Mononuclear cell (primary cell): ENCODE results near the gene CHRNA1. TPM values are rescaled to one million over a fixed set of nuclear protein-coding genes. Genes with fewer than 3 reads are reported as not detected.

Experiments
- H3K27me3 ChIP-seq: 2 replicates; pipeline ENCODE4 v1.6.0; 2011; ENCODE audit warnings: low read length, control low read depth; ENCODE audit not compliant: insufficient read depth
- H3K4me1 ChIP-seq: 2 replicates; pipeline ENCODE4 v1.5.1; 2011; ENCODE audit warnings: mild to moderate bottlenecking, low read length, control low read depth; ENCODE audit not compliant: insufficient read depth
- H3K4me3 ChIP-seq: 2 replicates; pipeline ENCODE4 v1.5.1; 2011; ENCODE audit warnings: mild to moderate bottlenecking, low read length, moderate library complexity
- H3K9me3 ChIP-seq: 2 replicates; pipeline ENCODE4 v1.5.1; 2011; ENCODE audit warnings: low read depth, mild to moderate bottlenecking, control low read depth, low read length
- total RNA-seq: library from RNA; depleted of rRNA; stranded (reverse); fragments of >200 nt; gene quantifications from one replicate; pipeline ENCODE4 v1.2.3, GENCODE V29; 2012

The CHRNA1 gene
- total RNA-seq, 1 donor, result 0.21 TPM

DNA sequence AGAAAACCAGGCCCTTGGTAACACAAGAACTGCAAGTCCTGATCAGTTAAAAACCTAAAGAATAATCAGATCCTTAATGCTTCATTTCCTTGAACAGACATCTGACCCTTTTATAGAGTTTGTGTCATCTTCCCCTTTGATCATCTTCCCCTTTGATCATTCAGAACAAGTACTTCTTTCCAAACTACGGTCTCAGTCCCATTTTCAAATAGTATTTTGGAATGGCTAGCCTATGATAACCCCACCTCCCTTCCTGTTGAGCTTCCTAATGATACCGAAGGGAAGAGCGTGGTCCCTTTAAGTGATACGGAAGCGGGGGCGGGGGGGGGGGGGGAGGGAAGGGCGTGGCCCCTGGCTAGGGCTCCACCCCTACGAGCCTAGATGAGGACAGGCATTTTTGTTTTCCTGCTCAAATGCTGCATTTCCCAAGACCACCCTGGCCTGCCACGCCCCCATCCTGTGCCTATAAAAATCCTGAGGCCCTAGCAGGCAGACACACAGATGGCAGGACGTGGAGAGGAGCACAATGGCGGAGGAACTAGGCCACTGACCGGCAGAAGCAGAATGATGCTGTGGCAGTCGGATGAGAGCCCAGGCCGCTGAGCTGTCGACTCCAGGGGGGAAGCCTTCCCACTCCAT, 24.1 kb upstream of the CHRNA1 start:
- H3K4me1 ChIP-seq, result no peaks in the 10 kb centered on the region
- H3K4me3 ChIP-seq, result no peak overlapping the region
- H3K27me3 ChIP-seq, result no peaks in the 10 kb centered on the region
- no peaks in the 10 kb centered on the region for H3K9me3 ChIP-seq

DNA sequence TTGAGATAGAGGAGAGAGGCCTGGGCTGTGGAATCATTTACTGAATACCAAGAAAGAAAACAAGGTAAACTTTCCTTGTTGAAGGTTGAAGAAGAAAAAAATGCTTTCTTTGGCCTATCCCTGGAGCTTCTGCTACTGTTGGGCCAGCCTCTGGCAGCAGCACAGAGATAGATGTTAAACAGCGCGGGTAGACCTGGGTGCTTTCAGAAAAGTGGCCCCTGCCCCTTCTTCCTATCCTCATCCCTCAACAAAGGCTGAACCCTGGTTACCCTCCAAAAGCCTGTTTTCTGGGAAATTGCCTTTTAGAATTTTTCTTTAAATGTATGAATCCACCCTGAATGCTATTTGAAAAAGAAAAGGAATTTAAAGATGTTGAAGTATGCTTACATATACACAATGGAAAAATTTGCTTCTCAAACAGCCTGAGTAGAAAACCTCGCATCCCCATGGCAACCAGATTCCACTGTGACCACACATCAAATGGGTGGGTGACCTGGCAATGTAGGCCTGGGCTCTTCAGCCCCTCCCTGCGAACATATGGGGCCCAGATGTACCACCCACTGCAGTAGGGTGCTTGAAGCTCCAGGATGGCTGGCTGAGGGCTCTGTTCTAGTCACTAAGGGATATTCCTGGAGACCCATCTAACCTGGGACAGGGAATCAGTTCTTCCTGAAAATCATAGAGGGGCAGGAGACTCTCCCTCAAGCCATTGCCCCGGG, 23.4 kb upstream of the CHRNA1 start:
- Histone ChIP-seq H3K9me3 (no peaks in the 10 kb centered on the region), H3K4me3 (no peak overlapping the region), H3K27me3 (no peaks in the 10 kb centered on the region), H3K4me1 (no peaks in the 10 kb centered on the region)

DNA sequence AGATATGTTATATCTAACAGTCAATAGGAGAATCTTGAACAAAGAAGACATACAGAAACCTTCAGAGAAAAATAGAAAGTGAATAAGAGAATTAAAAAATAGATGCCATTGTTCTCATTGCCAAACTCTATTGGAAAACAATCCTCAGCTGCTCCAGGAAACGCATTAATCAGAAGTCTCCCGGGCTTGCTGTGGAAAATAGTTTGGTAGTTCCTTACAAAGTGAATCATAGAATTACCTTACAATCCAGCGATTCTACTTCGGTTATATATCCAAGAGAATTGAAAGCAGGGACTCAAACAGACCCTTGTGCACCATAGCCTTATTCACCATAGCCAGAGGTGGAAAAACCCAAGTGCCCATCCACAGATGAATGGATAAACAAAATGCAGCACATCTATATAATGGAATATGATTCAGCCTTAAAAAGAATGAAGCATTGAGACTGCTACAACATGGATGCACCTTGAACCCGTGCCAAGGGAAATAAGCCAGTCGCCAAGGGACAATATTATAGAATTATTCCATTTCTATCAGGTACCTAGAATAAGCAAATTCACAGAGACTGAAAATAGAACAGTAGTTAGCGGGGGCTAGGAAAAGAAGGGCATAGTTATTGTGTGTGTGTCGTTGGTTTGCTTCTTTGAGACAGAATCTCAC, 21.9 kb upstream of the CHRNA1 start:
- Histone ChIP-seq H3K27me3 (no peaks in the 10 kb centered on the region), H3K9me3 (no peaks in the 10 kb centered on the region), H3K4me3 (no peak overlapping the region), H3K4me1 (no peaks in the 10 kb centered on the region)

DNA sequence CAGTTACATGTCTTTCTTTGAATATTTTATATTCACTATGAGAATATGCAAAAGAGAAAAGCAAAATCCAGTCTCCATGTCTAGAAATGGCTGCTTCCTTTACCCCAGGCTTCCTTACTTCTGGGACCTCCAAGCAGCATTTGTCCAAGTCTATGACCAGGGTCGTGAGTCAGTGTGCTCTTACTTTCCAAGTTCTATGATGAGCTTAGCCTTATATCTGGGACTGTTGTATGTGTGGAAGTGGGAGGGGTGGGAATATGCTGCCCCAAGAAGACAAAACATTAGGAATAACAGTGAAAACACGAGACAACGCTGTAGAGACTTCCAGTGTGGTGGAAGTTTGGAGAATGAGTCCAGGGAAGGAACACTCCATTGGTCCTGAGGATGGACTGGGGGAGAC, 21.2 kb upstream of the CHRNA1 start:
- Histone ChIP-seq H3K9me3 (no peaks in the 10 kb centered on the region), H3K4me1 (no peaks in the 10 kb centered on the region), H3K4me3 (no peak overlapping the region), H3K27me3 (no peaks in the 10 kb centered on the region)

DNA sequence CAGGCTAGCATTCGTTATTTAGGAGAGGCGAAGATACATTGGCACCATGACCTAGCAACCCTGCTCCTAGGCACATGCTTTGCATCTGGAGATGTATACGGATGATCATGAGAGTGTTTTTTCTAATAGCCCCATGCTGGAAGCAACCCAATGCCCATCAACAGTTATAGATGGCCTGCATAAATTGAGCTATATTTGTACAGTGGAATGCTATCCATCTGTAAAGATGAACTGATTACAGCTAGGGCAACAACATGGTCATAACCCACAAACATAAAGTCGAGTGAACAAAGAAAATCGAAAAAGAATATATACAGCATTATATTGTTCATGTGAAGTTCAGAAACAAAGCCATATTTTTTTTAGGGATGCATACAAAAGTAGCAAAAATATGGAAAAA, 20.6 kb upstream of the CHRNA1 start:
- Histone ChIP-seq H3K27me3 (no peaks in the 10 kb centered on the region), H3K9me3 (no peaks in the 10 kb centered on the region), H3K4me3 (no peak overlapping the region), H3K4me1 (no peaks in the 10 kb centered on the region)

DNA sequence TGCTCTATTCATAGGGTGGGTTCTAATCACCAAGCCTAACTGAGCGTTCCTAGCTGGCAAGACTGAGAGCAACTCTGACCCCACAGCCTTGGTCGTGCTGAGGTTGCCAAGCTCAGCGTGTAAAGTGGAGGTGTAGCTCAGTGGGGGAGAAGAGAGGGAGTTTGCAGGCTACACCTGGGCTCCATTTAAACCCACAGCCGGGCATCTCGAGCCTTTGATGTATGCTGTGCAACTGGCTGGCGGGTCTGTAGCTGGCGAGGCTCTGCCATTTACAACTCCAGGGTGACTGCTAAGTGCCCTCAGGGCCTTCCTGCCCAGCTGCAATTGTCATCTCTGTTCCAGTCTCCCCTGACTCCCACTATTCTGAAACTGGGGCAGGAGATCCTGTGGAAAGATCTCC, 20.0 kb upstream of the CHRNA1 start:
- no peaks in the 10 kb centered on the region for H3K27me3 ChIP-seq
- H3K4me1 ChIP-seq, result peaks cover 3% of the 10 kb centered on the region
- H3K4me3 ChIP-seq, result no peak overlapping the region
- no peaks in the 10 kb centered on the region for H3K9me3 ChIP-seq

DNA sequence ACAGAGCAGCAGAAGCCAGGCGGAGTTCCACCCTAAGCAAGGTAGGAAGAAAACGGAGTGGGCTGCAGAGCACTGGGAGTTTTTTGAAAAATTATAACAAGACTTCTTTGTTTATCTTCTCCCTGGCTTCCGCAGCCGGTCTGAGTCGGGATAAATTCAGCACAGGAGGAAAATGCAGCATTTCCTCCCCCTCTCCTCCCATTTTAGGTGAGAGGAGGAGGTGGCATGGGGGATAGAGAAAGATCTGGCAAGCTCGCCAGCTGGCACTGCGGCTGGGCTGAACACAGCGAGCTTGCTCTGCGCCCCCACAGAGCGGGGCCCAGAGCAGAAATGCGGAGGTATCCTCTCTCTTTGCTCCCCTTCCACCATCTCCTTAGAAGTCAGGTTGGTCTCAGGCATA, 17.7 kb upstream of the CHRNA1 start:
- Histone ChIP-seq H3K9me3 (no peaks in the 10 kb centered on the region), H3K4me3 (no peak overlapping the region), H3K4me1 (peaks cover 21% of the 10 kb centered on the region), H3K27me3 (no peaks in the 10 kb centered on the region)

DNA sequence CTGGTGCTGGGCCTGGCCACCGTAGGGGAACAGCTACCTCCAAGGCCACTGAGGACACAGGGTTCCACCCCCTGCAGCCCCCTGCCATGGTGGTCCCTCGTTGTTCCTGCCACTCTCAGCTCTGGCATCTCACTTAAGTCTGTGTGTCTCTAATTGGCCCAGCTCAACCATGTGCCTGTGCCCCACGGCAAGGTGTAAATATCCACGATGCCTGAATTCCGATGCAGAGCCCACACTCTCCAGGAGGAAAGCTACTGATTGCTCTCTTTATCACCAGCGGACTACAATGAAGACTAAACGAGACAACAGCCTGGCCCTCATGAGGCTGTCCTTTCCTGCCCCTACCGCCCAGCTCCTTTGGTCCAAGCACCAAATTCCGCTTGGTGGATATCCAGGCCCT, 17.0 kb upstream of the CHRNA1 start:
- no peaks in the 10 kb centered on the region for H3K27me3 ChIP-seq

DNA sequence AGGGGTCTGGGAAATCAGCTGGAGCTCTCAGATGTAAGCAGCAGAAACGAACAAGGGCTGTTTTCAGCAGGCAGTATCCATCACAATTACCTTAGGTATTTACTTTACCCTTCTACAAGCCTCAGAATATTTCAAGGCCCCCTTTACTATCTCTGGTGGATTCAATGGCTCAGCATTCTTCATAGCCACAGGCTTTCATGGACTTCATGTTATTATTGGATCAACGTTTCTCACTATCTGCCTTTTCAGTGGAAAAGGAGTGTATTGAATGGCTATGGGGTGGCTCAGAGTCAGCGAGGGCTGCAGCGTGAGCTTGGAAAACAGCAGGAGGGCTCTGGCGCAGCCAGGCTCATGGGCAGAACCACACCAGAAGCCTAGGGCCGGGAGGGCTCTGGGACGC, 16.6 kb upstream of the CHRNA1 start:
- no peaks in the 10 kb centered on the region for H3K9me3 ChIP-seq
- no peaks in the 10 kb centered on the region for H3K27me3 ChIP-seq
- peaks cover 21% of the 10 kb centered on the region for H3K4me1 ChIP-seq
- no peak overlapping the region for H3K4me3 ChIP-seq

More for the DNA sequence above, 17.0 kb upstream of the CHRNA1 start:
- no peak overlapping the region for H3K4me3 ChIP-seq
- H3K9me3 ChIP-seq, result no peaks in the 10 kb centered on the region
- peaks cover 21% of the 10 kb centered on the region for H3K4me1 ChIP-seq

DNA sequence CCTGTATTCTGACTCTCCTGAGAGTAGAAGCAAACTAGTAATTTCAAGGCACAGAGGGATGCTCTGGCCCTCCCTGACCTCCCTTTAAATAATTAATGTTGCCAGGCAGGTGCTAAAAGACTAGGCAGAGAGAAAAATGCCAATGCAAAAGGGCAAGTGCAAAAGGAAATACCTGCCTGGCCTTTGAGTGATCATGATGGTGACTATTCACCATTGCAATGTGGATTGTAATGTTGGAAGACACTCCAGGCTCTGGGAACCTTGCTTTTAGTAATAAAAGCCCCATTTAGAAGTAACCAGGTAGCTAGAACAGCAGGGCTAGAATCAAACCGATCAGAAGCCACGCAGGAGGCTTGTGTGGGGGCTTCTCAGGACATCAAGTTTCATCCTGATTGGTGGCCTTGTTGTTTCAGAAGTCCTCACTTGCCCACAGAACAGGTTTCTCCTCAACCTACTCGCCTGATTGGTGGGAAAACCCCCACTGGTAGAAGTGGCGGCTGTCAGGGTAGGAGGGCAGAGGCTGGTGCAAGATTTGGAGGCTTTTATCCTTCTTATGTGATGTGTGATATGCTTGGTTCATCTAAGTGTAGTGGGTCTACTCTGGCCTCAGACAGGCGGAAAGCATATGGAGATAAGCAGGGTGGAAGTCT, 16.0 kb upstream of the CHRNA1 start:
- Histone ChIP-seq H3K4me3 (no peak overlapping the region), H3K9me3 (no peaks in the 10 kb centered on the region), H3K27me3 (no peaks in the 10 kb centered on the region), H3K4me1 (peaks cover 21% of the 10 kb centered on the region)

DNA sequence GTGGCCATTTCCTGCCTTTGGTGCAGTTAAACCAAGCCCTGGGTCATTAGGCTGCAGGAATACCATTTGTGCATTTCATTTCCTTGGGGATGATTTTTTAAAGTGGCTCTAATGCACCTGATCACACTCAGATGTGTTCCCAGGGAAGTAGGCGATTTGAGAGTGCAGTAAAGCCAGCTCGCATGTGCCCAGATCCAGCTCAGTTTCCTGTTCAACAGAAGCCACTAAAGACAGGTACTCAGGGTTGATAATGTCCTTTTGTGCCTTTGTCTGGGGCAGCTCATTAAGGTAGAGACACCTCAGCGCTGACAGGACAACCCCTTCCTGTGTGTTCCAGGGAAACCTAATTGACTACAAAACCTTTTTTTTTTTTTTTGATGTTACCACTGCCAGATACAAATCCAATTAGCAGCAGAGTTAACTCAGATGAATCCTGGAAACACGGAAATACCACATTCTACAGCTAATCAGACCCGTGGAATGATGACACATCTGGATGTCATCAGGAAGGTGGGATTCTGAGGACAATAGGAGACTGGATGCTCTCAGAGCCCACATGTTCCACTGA, 15.2 kb upstream of the CHRNA1 start:
- Histone ChIP-seq H3K4me1 (peaks cover 21% of the 10 kb centered on the region), H3K27me3 (no peaks in the 10 kb centered on the region), H3K4me3 (no peak overlapping the region), H3K9me3 (no peaks in the 10 kb centered on the region)

DNA sequence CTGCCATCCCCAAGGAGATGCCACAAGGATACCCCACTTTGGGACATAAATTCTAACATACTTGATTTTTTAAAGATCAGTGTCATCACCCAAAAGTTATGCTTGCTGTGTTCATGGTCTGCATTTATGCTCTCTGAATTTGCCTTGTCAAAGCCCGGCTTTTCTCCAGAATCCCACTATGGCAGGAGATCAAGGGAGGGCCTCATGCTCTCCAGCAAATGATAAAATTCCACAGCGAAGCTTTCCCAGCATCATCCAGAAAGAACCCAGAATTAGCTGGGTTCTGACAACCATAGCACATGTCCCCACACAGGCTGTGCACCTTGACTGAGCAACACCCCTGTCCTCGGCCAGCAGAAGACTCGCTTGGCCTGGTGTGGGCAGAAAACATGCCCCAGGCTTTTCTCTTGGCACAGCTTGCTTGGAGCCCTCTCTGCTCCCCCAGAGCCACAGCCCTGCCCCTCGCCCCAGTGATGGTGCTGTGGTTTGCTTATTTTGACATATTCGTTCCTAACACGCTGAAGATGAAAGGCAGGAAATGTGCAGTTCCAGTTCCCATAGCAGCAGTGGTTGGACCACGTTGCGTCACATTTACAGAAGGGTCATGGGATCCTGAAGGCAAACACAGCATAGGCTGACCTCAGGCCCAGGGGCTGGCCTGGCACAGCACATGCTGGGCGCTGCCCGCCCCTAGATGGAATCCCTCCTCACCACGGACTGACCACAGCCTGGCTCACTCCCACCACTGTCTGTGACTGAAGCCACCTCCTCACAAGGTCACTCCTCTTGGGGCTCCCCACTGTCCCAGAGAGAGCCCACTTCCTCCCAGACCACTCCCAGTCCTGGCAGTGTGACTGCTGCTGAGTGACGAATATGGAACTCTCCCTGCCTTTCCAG, 14.1 kb upstream of the CHRNA1 start:
- H3K27me3 ChIP-seq, result no peaks in the 10 kb centered on the region
- H3K4me3 ChIP-seq, result no peak overlapping the region
- peaks cover 21% of the 10 kb centered on the region for H3K4me1 ChIP-seq
- no peaks in the 10 kb centered on the region for H3K9me3 ChIP-seq

DNA sequence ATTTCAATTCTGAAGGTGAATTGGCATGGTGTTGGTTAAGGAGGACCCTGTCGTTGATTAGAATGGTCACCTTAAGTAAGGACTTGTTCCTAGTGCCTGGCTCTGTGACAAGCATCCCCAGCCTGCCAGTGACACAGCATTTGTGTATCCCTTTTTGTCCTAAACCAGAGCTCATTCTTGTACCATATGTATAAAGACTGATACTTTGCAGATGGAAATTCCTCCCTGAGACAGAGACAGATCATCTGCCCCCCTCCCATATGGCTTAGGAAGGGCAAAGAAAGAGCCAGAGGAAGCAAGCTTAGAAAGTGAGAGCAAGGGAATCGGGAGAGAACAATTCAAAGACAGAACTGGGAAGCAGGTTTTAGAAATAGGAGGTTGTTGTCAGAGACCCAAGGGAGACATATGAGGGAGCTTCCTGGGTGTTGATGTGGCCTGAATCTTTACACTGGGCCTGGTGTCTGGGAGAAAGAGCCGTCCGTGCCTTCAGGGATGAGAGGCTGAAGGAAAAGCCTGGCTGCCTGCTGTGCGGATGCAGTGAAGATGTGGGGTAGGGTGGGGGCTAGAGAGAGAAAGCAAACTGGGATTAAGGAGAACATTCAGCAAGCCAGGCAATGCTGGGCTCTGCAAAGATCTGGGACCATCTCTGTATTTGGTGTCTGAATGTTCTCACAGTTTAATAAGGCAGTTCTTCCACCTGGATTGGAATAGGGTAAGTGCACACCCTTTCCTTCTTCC, 13.2 kb upstream of the CHRNA1 start:
- no peaks in the 10 kb centered on the region for H3K27me3 ChIP-seq
- peaks cover 21% of the 10 kb centered on the region for H3K4me1 ChIP-seq
- H3K4me3 ChIP-seq, result no peak overlapping the region

DNA sequence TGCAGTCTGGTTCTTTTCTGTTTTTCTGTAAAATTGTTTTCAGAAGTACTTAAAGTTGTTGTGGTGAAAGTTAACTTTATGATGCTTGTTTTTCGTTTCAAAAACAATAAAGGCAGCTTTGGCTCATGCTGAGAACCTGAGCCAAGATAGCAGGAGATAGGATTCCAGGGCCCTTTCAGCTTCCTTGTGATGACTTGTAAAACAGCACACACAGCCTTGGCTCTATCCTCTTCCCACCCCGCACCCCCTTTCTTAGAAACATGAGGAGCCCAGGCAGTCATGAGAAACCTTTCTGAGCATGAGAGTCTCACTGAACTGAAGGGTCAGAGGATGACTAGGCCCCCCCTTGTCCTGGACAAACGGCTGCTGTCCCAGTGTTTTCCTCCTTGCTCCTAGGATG, 12.4 kb upstream of the CHRNA1 start:
- Histone ChIP-seq H3K27me3 (no peaks in the 10 kb centered on the region), H3K4me1 (peaks cover 21% of the 10 kb centered on the region), H3K4me3 (no peak overlapping the region), H3K9me3 (no peaks in the 10 kb centered on the region)

More for the DNA sequence above, 13.2 kb upstream of the CHRNA1 start:
- no peaks in the 10 kb centered on the region for H3K9me3 ChIP-seq
